HCT116 (cell line): Measurements from ENCODE around the gene GUCA2A. TPM values are rescaled to one million over a fixed set of nuclear protein-coding genes. Genes with fewer than 3 reads are reported as not detected.

Experiments used
- ATAC-seq: fragments of 200-7000 bp; cut with Tn5 transposase; 2 replicates; pipeline ENCODE4 v1.9.1; 2020; ENCODE audit warnings: mild to moderate bottlenecking, moderate library complexity
- BruUV-seq: library from RNA; stranded (reverse); fragments of 400-500 nt; replicated peaks from 2 replicates; lab custom pipeline; 2021; lab: Mats Ljungman, UMichigan
- CTCF ChIA-PET: fragments of 300-600 bp; sonication (Branson Sonifier 250); formaldehyde crosslinking; loops from one replicate; lab custom pipeline; 2021; ENCODE audit warnings: antibody characterized with exemption; lab: Charles Lee
- POLR2A ChIA-PET: fragments of 300-600, 350-600 bp; sonication (Branson Sonifier 250); formaldehyde crosslinking; loops from one replicate; lab custom pipeline; 2021; ENCODE audit warnings: antibody characterized with exemption; lab: Charles Lee
- RAD21 ChIA-PET, 2 experiments: fragments of 300-600 bp; sonication (Branson Sonifier 250); formaldehyde crosslinking; loops; one replicate each; lab custom pipeline; 2023; ENCODE audit warnings: low total read pairs in 2 of 2; ENCODE audit not compliant: uncharacterized antibody in 2 of 2, unreplicated experiment in 2 of 2, low non-redundant PET in 1 of 2; lab: Charles Lee
- DNase-seq: peaks from one replicate; pipeline ENCODE4 v3.0.0-alpha.2; 2010; ENCODE audit warnings: low read depth, low spot score
- H2AFZ ChIP-seq: fragments of 200-600 bp; shearing (Covaris generic), sonication (generic); 2 replicates; pipeline ENCODE4 v1.6.1; 2017; ENCODE audit warnings: low read depth, mixed run types, mixed read lengths, antibody characterized with exemption, low read length; ENCODE audit not compliant: poor library complexity, severe bottlenecking
- H3K27ac ChIP-seq: 2 replicates; pipeline ENCODE4 v1.5.1; 2012; ENCODE audit warnings: low read depth, low read length
- H3K27me3 ChIP-seq: fragments of 200-600 bp; sonication (generic); 2 replicates; pipeline ENCODE4 v1.6.1; 2016; ENCODE audit warnings: mixed run types, low read length, mixed read lengths; ENCODE audit not compliant: insufficient read depth
- H3K36me3 ChIP-seq, 2 experiments: fragments of 200-500 bp in 1 of 2; fragments of 200-600 bp in 1 of 2; sonication (Bioruptor generic) in 1 of 2; sonication (generic) in 1 of 2; 2 replicates each; pipeline versions ENCODE4 v1.5.1 to v1.6.1; 2014 to 2016; ENCODE audit warnings: low read length in 2 of 2, inconsistent platforms in 1 of 2, mixed read lengths in 1 of 2, mixed run types in 1 of 2; ENCODE audit not compliant: insufficient read depth in 2 of 2, control insufficient read depth in 1 of 2
- H3K4me1 ChIP-seq, 2 experiments: fragments of 200-600 bp in 1 of 2; sonication (generic) in 1 of 2; 2 replicates each; pipeline versions ENCODE4 v1.5.1 to v1.6.1; 2012 to 2017; ENCODE audit warnings: low read length in 2 of 2, inconsistent platforms in 1 of 2, mild to moderate bottlenecking in 1 of 2, mixed read lengths in 1 of 2, mixed run types in 1 of 2, moderate library complexity in 1 of 2; ENCODE audit not compliant: insufficient read depth in 2 of 2, control insufficient read depth in 1 of 2
- H3K4me2 ChIP-seq: fragments of 200-600 bp; sonication (generic); 2 replicates; pipeline ENCODE4 v1.6.1; 2017; ENCODE audit warnings: mixed run types, low read length, mixed read lengths
- H3K4me3 ChIP-seq, 2 experiments: fragments of 200-600 bp in 1 of 2; sonication (generic) in 1 of 2; replicated peaks in 1 of 2; 2 replicates each; pipeline ENCODE4 v1.5.1; 2011 to 2016; ENCODE audit warnings: low read length in 2 of 2, control low read depth in 1 of 2, low read depth in 1 of 2, mild to moderate bottlenecking in 1 of 2, mixed read lengths in 1 of 2, mixed run types in 1 of 2
- H3K79me2 ChIP-seq: fragments of 200-600 bp; sonication (generic); 2 replicates; pipeline ENCODE4 v1.6.1; 2017; ENCODE audit warnings: mild to moderate bottlenecking, mixed run types, low read length, moderate library complexity, mixed read lengths; ENCODE audit not compliant: insufficient read depth
- H3K9ac ChIP-seq: fragments of 200-600 bp; sonication (generic); 2 replicates; pipeline ENCODE4 v1.6.1; 2016; ENCODE audit warnings: low read length, mixed read lengths
- H3K9me2 ChIP-seq: fragments of 200-600 bp; sonication (generic), shearing (Covaris generic); 2 replicates; pipeline ENCODE4 v1.6.1; 2017; ENCODE audit warnings: mixed run types, mild to moderate bottlenecking, moderate library complexity; ENCODE audit not compliant: insufficient read depth
- H3K9me3 ChIP-seq, 2 experiments: fragments of 200-500 bp in 1 of 2; fragments of 200-600 bp in 1 of 2; sonication (Bioruptor generic) in 1 of 2; sonication (generic) in 1 of 2; 2 replicates each; pipeline ENCODE4 v1.6.1; 2014 to 2017; ENCODE audit warnings: low read length in 2 of 2, mixed read lengths in 2 of 2, inconsistent platforms in 1 of 2, low read depth in 1 of 2, mild to moderate bottlenecking in 1 of 2, mixed run types in 1 of 2, moderate library complexity in 1 of 2; ENCODE audit not compliant: control insufficient read depth in 1 of 2, insufficient read depth in 1 of 2
- H4K20me1 ChIP-seq: fragments of 200-600 bp; sonication (generic), shearing (Covaris generic); 2 replicates; pipeline ENCODE4 v1.6.1; 2017; ENCODE audit warnings: mixed run types, mild to moderate bottlenecking, moderate library complexity; ENCODE audit not compliant: insufficient read depth
- CBX3 ChIP-seq: IDR thresholded peaks from 2 replicates; pipeline ENCODE4 v1.6.1; 2012; ENCODE audit warnings: low read depth
- CEBPB ChIP-seq: IDR thresholded peaks from 2 replicates; pipeline ENCODE4 v1.6.1; 2012; ENCODE audit warnings: low read depth
- EGR1 ChIP-seq: IDR thresholded peaks from 2 replicates; pipeline ENCODE4 v1.6.1; 2012; ENCODE audit warnings: low read depth
- ELF1 ChIP-seq: IDR thresholded peaks from 2 replicates; pipeline ENCODE4 v1.6.1; 2012; ENCODE audit warnings: low read depth, borderline replicate concordance
- EZH2 ChIP-seq: fragments of 200-600 bp; sonication (generic); IDR thresholded peaks from 2 replicates; pipeline ENCODE4 v1.6.1; 2017; ENCODE audit warnings: antibody characterized with exemption, mixed run types
- FOSL1 ChIP-seq: IDR thresholded peaks from 2 replicates; pipeline ENCODE4 v1.6.1; 2012; ENCODE audit warnings: low read depth
- JUND ChIP-seq: IDR thresholded peaks from 2 replicates; pipeline ENCODE4 v1.6.1; 2012
- POLR2A ChIP-seq: IDR thresholded peaks from 2 replicates; pipeline ENCODE4 v1.7.0; 2011; ENCODE audit warnings: borderline replicate concordance; ENCODE audit not compliant: insufficient read depth, insufficient read length; ENCODE audit errors: extremely low read depth
- POLR2AphosphoS5 ChIP-seq: IDR thresholded peaks from 2 replicates; pipeline ENCODE4 v1.6.1; 2011; ENCODE audit warnings: mild to moderate bottlenecking, low read depth, low read length, moderate library complexity
- RAD21 ChIP-seq: IDR thresholded peaks from 2 replicates; pipeline ENCODE4 v1.6.1; 2012; ENCODE audit warnings: low read depth, mild to moderate bottlenecking
- SIN3A ChIP-seq: IDR thresholded peaks from 2 replicates; pipeline ENCODE4 v1.6.1; 2012; ENCODE audit warnings: low read depth
- TCF7L2 ChIP-seq: IDR thresholded peaks from 2 replicates; pipeline ENCODE4 v1.7.0; 2011; ENCODE audit warnings: borderline replicate concordance, inconsistent platforms; ENCODE audit not compliant: insufficient read depth, insufficient read length; ENCODE audit errors: extremely low read depth
- YY1 ChIP-seq: IDR thresholded peaks from 2 replicates; pipeline ENCODE4 v1.6.1; 2011; ENCODE audit warnings: low read length, low read depth, moderate library complexity, mild to moderate bottlenecking; ENCODE audit not compliant: insufficient replicate concordance; ENCODE audit errors: extremely low read depth
- ZFX ChIP-seq: fragments of 450-650 bp; IDR thresholded peaks from 2 replicates; pipeline ENCODE4 v1.6.1; 2017
- ZNF274 ChIP-seq: fragments of 200-500 bp; sonication (Bioruptor generic); IDR thresholded peaks from 2 replicates; pipeline ENCODE4 v1.6.1; 2014; ENCODE audit warnings: mild to moderate bottlenecking, low read depth, low read length, inconsistent platforms
- intact Hi-C: fragments of 100-400 bp; cut with micrococcal nuclease; formaldehyde crosslinking; loops from 2 replicates; pipeline ENCODE4 v1.10.0; 2022
- total RNA-seq: library from RNA; stranded (reverse); gene quantifications from one replicate; pipeline ENCODE4 v1.2.1, GENCODE V29; 2021; ENCODE audit not compliant: unreplicated experiment
- TF ChIP-seq, protein P1 (sequence below): IDR thresholded peaks from 2 replicates; pipeline ENCODE4 v1.6.1; 2012
- TF ChIP-seq, protein P2 (sequence below): IDR thresholded peaks from 2 replicates; pipeline ENCODE4 v1.6.1; 2012; ENCODE audit warnings: low read depth
- TF ChIP-seq, protein P3 (sequence below), 3 experiments: fragments of 200-600 bp in 1 of 3; sonication (generic) in 1 of 3; IDR thresholded peaks in 2 of 3; conservative IDR thresholded peaks in 1 of 3; 2 replicates each; pipeline ENCODE4 v1.5.1; 2012 to 2017; ENCODE audit warnings: low read depth in 2 of 3, low read length in 2 of 3, antibody characterized with exemption in 1 of 3, borderline replicate concordance in 1 of 3, control low read depth in 1 of 3, mild to moderate bottlenecking in 1 of 3, mixed read lengths in 1 of 3, mixed run types in 1 of 3, moderate library complexity in 1 of 3; ENCODE audit not compliant: insufficient read depth in 1 of 3
- TF ChIP-seq, protein P4 (sequence below): IDR thresholded peaks from 2 replicates; pipeline ENCODE4 v1.6.1; 2011; ENCODE audit warnings: mild to moderate bottlenecking, low read length, moderate library complexity; ENCODE audit not compliant: insufficient replicate concordance; ENCODE audit errors: extremely low read depth

GUCA2A gene
- total RNA-seq, 1 experiment from 2014 or later: not detected

DNA sequence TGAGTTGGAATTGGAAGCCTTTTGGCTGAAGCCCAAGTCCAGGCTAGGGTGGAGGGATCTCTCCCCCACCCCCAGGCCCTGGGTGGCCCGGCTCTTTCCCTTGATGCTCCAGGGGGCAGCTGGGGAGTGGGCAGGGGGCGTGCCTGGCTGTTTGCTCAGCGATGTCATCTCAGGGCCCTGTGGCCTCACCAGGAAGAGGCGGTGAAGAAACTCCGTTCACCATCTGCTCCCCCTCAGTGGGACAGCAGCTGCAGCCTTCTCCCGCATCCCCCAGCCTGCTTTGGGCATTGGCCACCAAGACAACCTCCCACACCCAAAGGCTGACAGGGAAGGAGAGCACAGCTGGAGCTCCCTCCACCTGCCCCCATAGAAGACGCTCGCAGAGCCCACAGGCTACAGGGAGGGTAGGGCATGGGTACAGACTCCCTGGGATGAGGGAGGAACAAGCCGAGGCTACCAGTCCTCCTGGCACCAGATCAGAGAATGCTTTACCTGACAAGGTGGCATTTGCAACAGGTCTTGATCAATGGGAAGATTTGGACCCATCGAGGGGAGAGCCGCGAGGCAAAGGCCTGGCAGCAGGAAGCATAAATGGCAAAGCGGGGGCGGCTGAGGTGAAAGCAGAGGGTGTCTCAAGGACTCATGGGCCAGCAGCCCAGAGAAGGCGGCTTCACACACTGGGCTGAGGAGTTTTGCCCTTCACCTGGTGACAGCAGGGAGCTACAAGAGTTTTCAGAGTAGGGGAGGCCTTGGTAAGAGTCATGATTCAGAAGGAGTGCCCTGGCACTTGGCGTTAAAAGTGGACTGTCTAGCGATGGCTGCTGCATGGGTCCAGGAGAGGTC, 6.5 kb upstream of the GUCA2A start:
- Histone ChIP-seq H3K4me2 (no peak overlapping the region), H3K9ac (no peak overlapping the region), H2AFZ (no peak overlapping the region), H3K4me3 (no peak overlapping the region), H3K9me3 (no peaks in the 10 kb centered on the region), H3K4me1 (peaks cover 11 to 31% of the 10 kb centered on the region in 2 experiments), H3K79me2 (no peaks in the 10 kb centered on the region), H3K27me3 (no peaks in the 10 kb centered on the region), H4K20me1 (no peaks in the 10 kb centered on the region), H3K27ac (no peak overlapping the region), H3K9me2 (no peaks in the 10 kb centered on the region), H3K36me3 (no peaks in the 10 kb centered on the region)
- intact Hi-C loops: loop anchor here (10.0 kb wide), 2 partner anchors 564 to 906 kb away; no protein-coding TSS in a partner anchor
- ChIA-PET POLR2A (no interaction called here), RAD21 (no interaction called here), CTCF (interaction anchor here (1.1 to 1.2 kb wide), 2 partner anchors 8 to 15 kb away, joined by 3 read pairs; no protein-coding TSS in a partner anchor)
- BruUV-seq: no TSS peak
- DNase-seq (no peak), ATAC-seq (no peak)
- TF ChIP-seq CBX3 (no peak), YY1 (no peak), POLR2AphosphoS5 (no peak), FOSL1 (no peak), SIN3A (no peak), JUND (no peak), TCF7L2 (no peak), CEBPB (no peak), ELF1 (no peak), ZFX (no peak), EZH2 (no peak), EGR1 (no peak), ZNF274 (no peak), RAD21 (no peak), POLR2A (no peak)
- TF ChIP-seq, protein P1, sequence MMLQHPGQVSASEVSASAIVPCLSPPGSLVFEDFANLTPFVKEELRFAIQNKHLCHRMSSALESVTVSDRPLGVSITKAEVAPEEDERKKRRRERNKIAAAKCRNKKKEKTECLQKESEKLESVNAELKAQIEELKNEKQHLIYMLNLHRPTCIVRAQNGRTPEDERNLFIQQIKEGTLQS: no peak
- TF ChIP-seq, protein P2, sequence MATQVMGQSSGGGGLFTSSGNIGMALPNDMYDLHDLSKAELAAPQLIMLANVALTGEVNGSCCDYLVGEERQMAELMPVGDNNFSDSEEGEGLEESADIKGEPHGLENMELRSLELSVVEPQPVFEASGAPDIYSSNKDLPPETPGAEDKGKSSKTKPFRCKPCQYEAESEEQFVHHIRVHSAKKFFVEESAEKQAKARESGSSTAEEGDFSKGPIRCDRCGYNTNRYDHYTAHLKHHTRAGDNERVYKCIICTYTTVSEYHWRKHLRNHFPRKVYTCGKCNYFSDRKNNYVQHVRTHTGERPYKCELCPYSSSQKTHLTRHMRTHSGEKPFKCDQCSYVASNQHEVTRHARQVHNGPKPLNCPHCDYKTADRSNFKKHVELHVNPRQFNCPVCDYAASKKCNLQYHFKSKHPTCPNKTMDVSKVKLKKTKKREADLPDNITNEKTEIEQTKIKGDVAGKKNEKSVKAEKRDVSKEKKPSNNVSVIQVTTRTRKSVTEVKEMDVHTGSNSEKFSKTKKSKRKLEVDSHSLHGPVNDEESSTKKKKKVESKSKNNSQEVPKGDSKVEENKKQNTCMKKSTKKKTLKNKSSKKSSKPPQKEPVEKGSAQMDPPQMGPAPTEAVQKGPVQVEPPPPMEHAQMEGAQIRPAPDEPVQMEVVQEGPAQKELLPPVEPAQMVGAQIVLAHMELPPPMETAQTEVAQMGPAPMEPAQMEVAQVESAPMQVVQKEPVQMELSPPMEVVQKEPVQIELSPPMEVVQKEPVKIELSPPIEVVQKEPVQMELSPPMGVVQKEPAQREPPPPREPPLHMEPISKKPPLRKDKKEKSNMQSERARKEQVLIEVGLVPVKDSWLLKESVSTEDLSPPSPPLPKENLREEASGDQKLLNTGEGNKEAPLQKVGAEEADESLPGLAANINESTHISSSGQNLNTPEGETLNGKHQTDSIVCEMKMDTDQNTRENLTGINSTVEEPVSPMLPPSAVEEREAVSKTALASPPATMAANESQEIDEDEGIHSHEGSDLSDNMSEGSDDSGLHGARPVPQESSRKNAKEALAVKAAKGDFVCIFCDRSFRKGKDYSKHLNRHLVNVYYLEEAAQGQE: no peak
- TF ChIP-seq, protein P3, sequence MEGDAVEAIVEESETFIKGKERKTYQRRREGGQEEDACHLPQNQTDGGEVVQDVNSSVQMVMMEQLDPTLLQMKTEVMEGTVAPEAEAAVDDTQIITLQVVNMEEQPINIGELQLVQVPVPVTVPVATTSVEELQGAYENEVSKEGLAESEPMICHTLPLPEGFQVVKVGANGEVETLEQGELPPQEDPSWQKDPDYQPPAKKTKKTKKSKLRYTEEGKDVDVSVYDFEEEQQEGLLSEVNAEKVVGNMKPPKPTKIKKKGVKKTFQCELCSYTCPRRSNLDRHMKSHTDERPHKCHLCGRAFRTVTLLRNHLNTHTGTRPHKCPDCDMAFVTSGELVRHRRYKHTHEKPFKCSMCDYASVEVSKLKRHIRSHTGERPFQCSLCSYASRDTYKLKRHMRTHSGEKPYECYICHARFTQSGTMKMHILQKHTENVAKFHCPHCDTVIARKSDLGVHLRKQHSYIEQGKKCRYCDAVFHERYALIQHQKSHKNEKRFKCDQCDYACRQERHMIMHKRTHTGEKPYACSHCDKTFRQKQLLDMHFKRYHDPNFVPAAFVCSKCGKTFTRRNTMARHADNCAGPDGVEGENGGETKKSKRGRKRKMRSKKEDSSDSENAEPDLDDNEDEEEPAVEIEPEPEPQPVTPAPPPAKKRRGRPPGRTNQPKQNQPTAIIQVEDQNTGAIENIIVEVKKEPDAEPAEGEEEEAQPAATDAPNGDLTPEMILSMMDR (IDR thresholded peaks at IDR 0.05 in 2 of 3, conservative IDR thresholded peaks at IDR 0.05 in 1 of 3; ENCODE audit: borderline replicate concordance in 1 of 3, insufficient read depth in 1 of 3, low read depth in 2 of 3, low read length in 2 of 3): no peak
- TF ChIP-seq, protein P4, sequence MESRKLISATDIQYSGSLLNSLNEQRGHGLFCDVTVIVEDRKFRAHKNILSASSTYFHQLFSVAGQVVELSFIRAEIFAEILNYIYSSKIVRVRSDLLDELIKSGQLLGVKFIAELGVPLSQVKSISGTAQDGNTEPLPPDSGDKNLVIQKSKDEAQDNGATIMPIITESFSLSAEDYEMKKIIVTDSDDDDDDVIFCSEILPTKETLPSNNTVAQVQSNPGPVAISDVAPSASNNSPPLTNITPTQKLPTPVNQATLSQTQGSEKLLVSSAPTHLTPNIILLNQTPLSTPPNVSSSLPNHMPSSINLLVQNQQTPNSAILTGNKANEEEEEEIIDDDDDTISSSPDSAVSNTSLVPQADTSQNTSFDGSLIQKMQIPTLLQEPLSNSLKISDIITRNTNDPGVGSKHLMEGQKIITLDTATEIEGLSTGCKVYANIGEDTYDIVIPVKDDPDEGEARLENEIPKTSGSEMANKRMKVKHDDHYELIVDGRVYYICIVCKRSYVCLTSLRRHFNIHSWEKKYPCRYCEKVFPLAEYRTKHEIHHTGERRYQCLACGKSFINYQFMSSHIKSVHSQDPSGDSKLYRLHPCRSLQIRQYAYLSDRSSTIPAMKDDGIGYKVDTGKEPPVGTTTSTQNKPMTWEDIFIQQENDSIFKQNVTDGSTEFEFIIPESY: no peak
